Measurements from ENCODE around the gene TMEM145.

Gene TMEM145

DNA sequence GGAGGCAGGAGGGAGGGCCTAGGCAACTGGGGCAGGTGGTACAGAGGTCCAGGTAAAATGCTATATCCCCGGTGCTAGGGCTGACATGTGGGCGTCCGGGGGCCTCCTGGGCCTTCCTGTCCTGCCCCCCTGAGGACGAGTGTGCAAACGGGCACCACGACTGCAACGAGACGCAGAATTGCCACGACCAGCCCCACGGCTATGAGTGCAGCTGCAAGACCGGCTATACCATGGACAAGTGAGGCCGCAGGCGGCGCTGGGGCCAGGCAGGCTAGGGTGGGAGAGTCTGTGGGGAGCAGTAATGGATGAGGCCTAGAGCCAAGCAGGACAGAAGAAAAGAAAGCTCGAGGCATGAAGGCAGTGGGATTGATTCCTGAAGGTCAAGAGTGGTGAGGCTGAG lies 55.7 kb downstream of the TMEM145 start:
- no peak for TF ChIP-seq CTCF (IDR thresholded peaks at IDR 0.05)
- intact Hi-C loops (cut with DNase I; ENCODE audit: low total_unique reads) = no loop called here
- H3K27ac ChIP-seq = no peak overlapping the region
- H3K9me3 ChIP-seq = peaks cover 0 to 3% (median 0%) of the 10 kb centered on the region in 3 donors
- no peak overlapping the region for H3K4me3 ChIP-seq
- H3K4me1 ChIP-seq = peaks cover 0 to 15% (median 3%) of the 10 kb centered on the region in 4 donors
- no peaks in the 10 kb centered on the region for H3K27me3 ChIP-seq
- DNase-seq = no peak
- H3K36me3 ChIP-seq = peaks cover 3 to 51% (median 20%) of the 10 kb centered on the region in 3 donors

DNA sequence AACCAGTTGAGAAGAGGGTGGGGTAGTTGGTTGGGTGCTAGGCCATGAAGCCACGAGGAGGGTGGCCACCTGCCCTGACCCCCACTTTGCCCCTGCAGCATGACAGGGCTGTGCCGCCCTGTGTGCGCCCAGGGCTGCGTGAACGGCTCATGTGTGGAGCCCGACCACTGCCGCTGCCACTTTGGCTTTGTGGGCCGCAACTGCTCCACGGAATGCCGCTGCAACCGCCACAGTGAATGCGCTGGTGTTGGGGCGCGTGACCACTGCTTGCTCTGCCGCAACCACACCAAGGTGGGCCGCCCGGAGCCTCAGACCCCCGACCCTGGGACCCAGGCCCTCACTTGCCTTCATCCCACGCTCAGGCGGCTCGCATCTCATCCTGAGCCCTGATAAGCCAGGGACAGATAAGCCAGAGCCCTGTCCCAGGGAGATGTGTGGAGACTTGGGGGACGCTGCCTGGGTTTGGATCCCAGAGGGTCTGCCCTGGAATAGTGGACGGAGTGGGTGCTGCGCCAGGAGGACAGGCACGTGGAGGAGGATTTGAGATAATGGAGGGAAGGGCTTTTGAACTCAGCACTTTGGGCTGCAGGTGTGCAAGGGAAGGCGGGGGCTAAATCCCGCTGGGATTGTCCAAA lies 56.4 kb downstream of the TMEM145 start:
- Histone ChIP-seq H3K4me3 (no peak overlapping the region), H3K9me3 (no peaks in the 10 kb centered on the region), H3K27me3 (no peaks in the 10 kb centered on the region), H3K36me3 (peaks cover 0 to 50% (median 13%) of the 10 kb centered on the region in 3 donors), H3K27ac (no peak overlapping the region), H3K4me1 (peaks cover 0 to 15% (median 3%) of the 10 kb centered on the region in 4 donors)
- no peak for DNase-seq
- TF ChIP-seq CTCF (IDR thresholded peaks at IDR 0.05) = no peak
- intact Hi-C loops (cut with DNase I; ENCODE audit: low total_unique reads) = no loop called here

GRCh38 chr19:42370068-42370520 lies 57.0 kb downstream of the TMEM145 start:
- Histone ChIP-seq H3K36me3 (peaks cover 0 to 56% (median 17%) of the 10 kb centered on the region in 3 donors), H3K4me3 (no peak overlapping the region), H3K4me1 (peaks cover 0 to 9% (median 3%) of the 10 kb centered on the region in 4 donors), H3K9me3 (no peaks in the 10 kb centered on the region), H3K27ac (no peak overlapping the region), H3K27me3 (no peaks in the 10 kb centered on the region)
- DNase-seq = no peak
- no peak for TF ChIP-seq CTCF (IDR thresholded peaks at IDR 0.05)
- intact Hi-C loops (cut with DNase I; ENCODE audit: low total_unique reads) = no loop called here

DNA sequence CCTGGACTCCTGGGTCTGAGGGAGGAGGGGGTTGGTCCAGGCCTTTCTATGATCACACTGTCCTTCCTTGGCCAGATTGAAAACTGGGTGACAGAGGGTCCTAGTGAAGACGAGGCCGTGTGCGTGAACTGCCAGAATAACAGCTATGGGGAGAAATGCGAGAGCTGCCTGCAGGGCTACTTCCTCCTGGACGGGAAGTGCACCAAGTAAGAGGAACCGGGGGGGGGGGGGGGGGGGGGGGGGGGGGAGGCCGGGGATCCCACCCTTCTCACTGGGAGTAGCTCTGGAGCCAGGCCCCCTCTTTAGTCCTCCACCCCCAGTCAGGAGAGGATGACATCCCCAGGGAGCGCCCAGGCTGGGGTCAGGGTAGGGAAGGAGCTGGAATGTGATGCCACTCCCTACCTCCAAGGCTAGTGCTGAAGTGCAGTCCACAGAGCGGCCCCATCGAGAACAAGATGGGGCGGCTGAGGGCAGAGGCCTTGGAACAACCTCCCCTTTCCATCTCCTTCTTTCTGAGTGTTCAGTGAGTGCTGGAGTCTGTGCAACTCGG lies 57.6 kb downstream of the TMEM145 start:
- DNase-seq = no peak
- TF ChIP-seq CTCF (IDR thresholded peaks at IDR 0.05) = no peak
- H3K9me3 ChIP-seq = no peaks in the 10 kb centered on the region
- H3K36me3 ChIP-seq = peaks cover 5 to 62% (median 23%) of the 10 kb centered on the region in 3 donors
- peaks cover 0 to 7% (median 3%) of the 10 kb centered on the region in 4 donors for H3K4me1 ChIP-seq
- no peak overlapping the region for H3K27ac ChIP-seq
- H3K4me3 ChIP-seq = no peak overlapping the region
- intact Hi-C loops (cut with DNase I; ENCODE audit: low total_unique reads) = no loop called here
- H3K27me3 ChIP-seq = no peaks in the 10 kb centered on the region

Data from tibial artery (tissue), 4 donors.